ENCODE measurements around the gene XDH.

Gene XDH

DNA sequence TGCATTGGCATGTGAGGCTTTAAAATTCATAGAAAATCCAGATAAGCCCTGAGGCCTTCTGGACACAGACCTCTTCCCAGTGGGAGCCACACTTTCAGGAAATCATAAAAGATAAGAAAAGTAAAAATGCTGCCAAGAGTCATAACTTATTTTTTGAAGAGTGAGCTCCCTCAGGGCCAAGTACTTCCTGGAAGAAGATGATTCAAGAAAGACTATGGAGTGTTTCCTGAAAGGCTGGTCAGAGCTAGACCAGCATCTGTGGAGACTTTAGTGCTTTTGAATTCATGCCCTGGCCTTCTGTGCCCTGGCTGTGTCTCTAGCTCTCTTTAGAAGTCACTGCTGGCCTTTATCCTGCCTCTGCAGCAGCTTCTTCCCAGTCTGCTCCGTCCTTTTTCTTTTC is 6.4 kb upstream of the XDH start:
- no peak for DNase-seq (ENCODE audit: low read depth in 1 of 2, low spot score in 1 of 2)
- no peak overlapping the region for H3K27ac ChIP-seq (replicated peaks)
- TF ChIP-seq SPI1 (IDR thresholded peaks at IDR 0.05; ENCODE audit: borderline replicate concordance, low read depth), result no peak
- TF ChIP-seq, protein P1, sequence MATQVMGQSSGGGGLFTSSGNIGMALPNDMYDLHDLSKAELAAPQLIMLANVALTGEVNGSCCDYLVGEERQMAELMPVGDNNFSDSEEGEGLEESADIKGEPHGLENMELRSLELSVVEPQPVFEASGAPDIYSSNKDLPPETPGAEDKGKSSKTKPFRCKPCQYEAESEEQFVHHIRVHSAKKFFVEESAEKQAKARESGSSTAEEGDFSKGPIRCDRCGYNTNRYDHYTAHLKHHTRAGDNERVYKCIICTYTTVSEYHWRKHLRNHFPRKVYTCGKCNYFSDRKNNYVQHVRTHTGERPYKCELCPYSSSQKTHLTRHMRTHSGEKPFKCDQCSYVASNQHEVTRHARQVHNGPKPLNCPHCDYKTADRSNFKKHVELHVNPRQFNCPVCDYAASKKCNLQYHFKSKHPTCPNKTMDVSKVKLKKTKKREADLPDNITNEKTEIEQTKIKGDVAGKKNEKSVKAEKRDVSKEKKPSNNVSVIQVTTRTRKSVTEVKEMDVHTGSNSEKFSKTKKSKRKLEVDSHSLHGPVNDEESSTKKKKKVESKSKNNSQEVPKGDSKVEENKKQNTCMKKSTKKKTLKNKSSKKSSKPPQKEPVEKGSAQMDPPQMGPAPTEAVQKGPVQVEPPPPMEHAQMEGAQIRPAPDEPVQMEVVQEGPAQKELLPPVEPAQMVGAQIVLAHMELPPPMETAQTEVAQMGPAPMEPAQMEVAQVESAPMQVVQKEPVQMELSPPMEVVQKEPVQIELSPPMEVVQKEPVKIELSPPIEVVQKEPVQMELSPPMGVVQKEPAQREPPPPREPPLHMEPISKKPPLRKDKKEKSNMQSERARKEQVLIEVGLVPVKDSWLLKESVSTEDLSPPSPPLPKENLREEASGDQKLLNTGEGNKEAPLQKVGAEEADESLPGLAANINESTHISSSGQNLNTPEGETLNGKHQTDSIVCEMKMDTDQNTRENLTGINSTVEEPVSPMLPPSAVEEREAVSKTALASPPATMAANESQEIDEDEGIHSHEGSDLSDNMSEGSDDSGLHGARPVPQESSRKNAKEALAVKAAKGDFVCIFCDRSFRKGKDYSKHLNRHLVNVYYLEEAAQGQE (IDR thresholded peaks at IDR 0.05; ENCODE audit: insufficient replicate concordance, low read depth), result no peak
- no peak for TF ChIP-seq POLR2AphosphoS5 (IDR thresholded peaks at IDR 0.05; ENCODE audit: low read depth)
- TF ChIP-seq GABPA (IDR thresholded peaks at IDR 0.05; ENCODE audit: low read depth), result no peak
- TF ChIP-seq, protein P2, sequence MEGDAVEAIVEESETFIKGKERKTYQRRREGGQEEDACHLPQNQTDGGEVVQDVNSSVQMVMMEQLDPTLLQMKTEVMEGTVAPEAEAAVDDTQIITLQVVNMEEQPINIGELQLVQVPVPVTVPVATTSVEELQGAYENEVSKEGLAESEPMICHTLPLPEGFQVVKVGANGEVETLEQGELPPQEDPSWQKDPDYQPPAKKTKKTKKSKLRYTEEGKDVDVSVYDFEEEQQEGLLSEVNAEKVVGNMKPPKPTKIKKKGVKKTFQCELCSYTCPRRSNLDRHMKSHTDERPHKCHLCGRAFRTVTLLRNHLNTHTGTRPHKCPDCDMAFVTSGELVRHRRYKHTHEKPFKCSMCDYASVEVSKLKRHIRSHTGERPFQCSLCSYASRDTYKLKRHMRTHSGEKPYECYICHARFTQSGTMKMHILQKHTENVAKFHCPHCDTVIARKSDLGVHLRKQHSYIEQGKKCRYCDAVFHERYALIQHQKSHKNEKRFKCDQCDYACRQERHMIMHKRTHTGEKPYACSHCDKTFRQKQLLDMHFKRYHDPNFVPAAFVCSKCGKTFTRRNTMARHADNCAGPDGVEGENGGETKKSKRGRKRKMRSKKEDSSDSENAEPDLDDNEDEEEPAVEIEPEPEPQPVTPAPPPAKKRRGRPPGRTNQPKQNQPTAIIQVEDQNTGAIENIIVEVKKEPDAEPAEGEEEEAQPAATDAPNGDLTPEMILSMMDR (IDR thresholded peaks at IDR 0.05; ENCODE audit: insufficient read depth, low read length), result no peak
- H3K27me3 ChIP-seq (ENCODE audit: insufficient read depth, poor library complexity, severe bottlenecking), result no peaks in the 10 kb centered on the region
- no peak overlapping the region for H3K4me3 ChIP-seq (replicated peaks; ENCODE audit: insufficient read depth, low read length)

DNA sequence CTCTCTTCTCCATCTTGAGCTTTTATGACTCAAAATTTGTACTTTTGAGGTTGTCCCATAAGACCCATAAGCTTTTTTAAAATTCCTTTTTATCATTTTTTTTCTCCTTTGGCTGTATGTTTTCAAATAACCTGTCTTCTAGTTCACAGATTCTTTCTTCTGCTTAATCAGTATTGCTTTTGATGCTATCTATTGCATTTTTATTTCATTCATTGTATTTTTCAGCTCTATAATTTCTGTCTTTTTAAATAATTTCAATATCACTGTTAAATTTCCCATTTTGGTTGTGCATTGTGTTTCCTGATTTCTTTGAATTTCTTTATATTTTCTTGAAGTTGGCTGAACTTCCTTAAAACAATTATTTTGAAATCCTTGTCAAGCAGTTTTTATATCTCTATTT is 4.8 kb upstream of the XDH start:
- H3K27ac ChIP-seq (replicated peaks), result no peak overlapping the region
- no peak overlapping the region for H3K4me3 ChIP-seq (replicated peaks; ENCODE audit: insufficient read depth, low read length)
- no peaks in the 10 kb centered on the region for H3K27me3 ChIP-seq (ENCODE audit: insufficient read depth, poor library complexity, severe bottlenecking)
- no peak for DNase-seq (ENCODE audit: low read depth in 1 of 2, low spot score in 1 of 2)
- TF ChIP-seq, protein P1 (IDR thresholded peaks at IDR 0.05; ENCODE audit: insufficient replicate concordance, low read depth), result no peak
- no peak for TF ChIP-seq SPI1 (IDR thresholded peaks at IDR 0.05; ENCODE audit: borderline replicate concordance, low read depth)
- TF ChIP-seq GABPA (IDR thresholded peaks at IDR 0.05; ENCODE audit: low read depth), result no peak

DNA sequence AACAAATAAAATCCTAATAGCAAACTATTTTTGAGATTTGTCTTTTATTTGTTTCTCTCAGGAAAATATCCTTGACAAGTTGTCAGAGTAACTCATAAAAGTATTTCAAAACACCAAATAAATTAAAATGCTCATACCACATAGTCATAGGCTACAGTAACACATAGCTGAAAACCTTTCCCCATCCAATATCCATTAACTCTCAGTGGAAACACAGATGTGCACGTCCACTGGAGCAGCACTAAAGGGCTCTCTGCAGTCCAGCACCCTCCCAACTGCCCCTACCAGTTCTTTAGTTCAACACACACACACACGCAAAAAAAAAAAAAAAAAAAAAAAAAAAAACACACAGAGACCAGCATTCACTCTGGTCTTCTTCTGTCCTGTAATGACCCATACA is 879 bp upstream of the XDH start:
- no peak for DNase-seq (ENCODE audit: low read depth in 1 of 2, low spot score in 1 of 2)

More for the DNA sequence above, 879 bp upstream of the XDH start:
- no peak overlapping the region for H3K4me3 ChIP-seq (replicated peaks; ENCODE audit: insufficient read depth, low read length)
- no peak for TF ChIP-seq GABPA (IDR thresholded peaks at IDR 0.05; ENCODE audit: low read depth)
- no peak for TF ChIP-seq POLR2AphosphoS5 (IDR thresholded peaks at IDR 0.05; ENCODE audit: low read depth)
- TF ChIP-seq SPI1 (IDR thresholded peaks at IDR 0.05; ENCODE audit: borderline replicate concordance, low read depth), result no peak
- TF ChIP-seq, protein P1 (IDR thresholded peaks at IDR 0.05; ENCODE audit: insufficient replicate concordance, low read depth), result no peak
- TF ChIP-seq, protein P2 (IDR thresholded peaks at IDR 0.05; ENCODE audit: insufficient read depth, low read length), result no peak
- H3K27ac ChIP-seq (replicated peaks), result no peak overlapping the region
- no peaks in the 10 kb centered on the region for H3K27me3 ChIP-seq (ENCODE audit: insufficient read depth, poor library complexity, severe bottlenecking)

Data from HL-60 (cell line).